OCI-LY1 (cell line): ENCODE results near the gene SLC5A11.

Experiments used
- EZH2 ChIP-seq: fragments of 200-600 bp; sonication (generic), shearing (Covaris generic); IDR thresholded peaks from 2 replicates; pipeline ENCODE4 v1.8.0; 2017; ENCODE audit warnings: borderline replicate concordance, mixed run types, mild to moderate bottlenecking, antibody characterized with exemption, low read length, moderate library complexity, mixed read lengths
- TF ChIP-seq, protein P1 (sequence below): fragments of 200-600 bp; sonication (generic), shearing (Covaris generic); IDR thresholded peaks from 2 replicates; pipeline ENCODE4 v1.5.1; 2017; ENCODE audit warnings: mild to moderate bottlenecking, antibody characterized with exemption, low read length, moderate library complexity, mixed read lengths

- TF ChIP-seq, protein P1, sequence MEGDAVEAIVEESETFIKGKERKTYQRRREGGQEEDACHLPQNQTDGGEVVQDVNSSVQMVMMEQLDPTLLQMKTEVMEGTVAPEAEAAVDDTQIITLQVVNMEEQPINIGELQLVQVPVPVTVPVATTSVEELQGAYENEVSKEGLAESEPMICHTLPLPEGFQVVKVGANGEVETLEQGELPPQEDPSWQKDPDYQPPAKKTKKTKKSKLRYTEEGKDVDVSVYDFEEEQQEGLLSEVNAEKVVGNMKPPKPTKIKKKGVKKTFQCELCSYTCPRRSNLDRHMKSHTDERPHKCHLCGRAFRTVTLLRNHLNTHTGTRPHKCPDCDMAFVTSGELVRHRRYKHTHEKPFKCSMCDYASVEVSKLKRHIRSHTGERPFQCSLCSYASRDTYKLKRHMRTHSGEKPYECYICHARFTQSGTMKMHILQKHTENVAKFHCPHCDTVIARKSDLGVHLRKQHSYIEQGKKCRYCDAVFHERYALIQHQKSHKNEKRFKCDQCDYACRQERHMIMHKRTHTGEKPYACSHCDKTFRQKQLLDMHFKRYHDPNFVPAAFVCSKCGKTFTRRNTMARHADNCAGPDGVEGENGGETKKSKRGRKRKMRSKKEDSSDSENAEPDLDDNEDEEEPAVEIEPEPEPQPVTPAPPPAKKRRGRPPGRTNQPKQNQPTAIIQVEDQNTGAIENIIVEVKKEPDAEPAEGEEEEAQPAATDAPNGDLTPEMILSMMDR: no peak
- no peak for TF ChIP-seq EZH2
Observed at GRCh38 chr16:24821129-24821528, 24.6 kb upstream of the SLC5A11 start.
